ENCODE results near the gene NEK6.
A peak's percentile ranks its signal among the peaks of the same experiment; 100 is the strongest.

The NEK6 gene

GRCh38 chr9:124257844-124258606 lies at the start of gene NEK6:
Gene NEK6 (plus strand): TSS chr9:124257949. CDS start chr9:124301965, 44,016 bp downstream.
- peak; percentile 64 for DNase-seq (ENCODE audit: low read depth)

- no peak for DNase-seq (ENCODE audit: low read depth)
These were observed 49.2 kb upstream of the NEK6 start for GRCh38 chr9:124208571-124208970.

GRCh38 chr9:124209279-124209678 lies 48.5 kb upstream of the NEK6 start:
- DNase-seq (ENCODE audit: low read depth) = no peak

- DNase-seq (ENCODE audit: low read depth) = no peak
These were observed 48.0 kb upstream of the NEK6 start for GRCh38 chr9:124209774-124210173.

- DNase-seq (ENCODE audit: low read depth) = no peak
These were observed 47.1 kb upstream of the NEK6 start for GRCh38 chr9:124210697-124211096.

GRCh38 chr9:124212381-124213050 lies 45.2 kb upstream of the NEK6 start:
- DNase-seq (ENCODE audit: low read depth) = peak; percentile 22

- no peak for DNase-seq (ENCODE audit: low read depth)
These were observed 44.4 kb upstream of the NEK6 start for GRCh38 chr9:124213396-124213795.

- DNase-seq (ENCODE audit: low read depth) = no peak
These were observed 43.6 kb upstream of the NEK6 start for GRCh38 chr9:124214116-124214515.

- DNase-seq (ENCODE audit: low read depth) = no peak
These were observed 43.0 kb upstream of the NEK6 start for GRCh38 chr9:124214596-124215367.

GRCh38 chr9:124215368-124215910 lies 42.3 kb upstream of the NEK6 start:
- no peak for DNase-seq (ENCODE audit: low read depth)

GRCh38 chr9:124215956-124216355 lies 41.8 kb upstream of the NEK6 start:
- DNase-seq (ENCODE audit: low read depth) = no peak

- no peak for DNase-seq (ENCODE audit: low read depth)
These were observed 41.1 kb upstream of the NEK6 start for GRCh38 chr9:124216474-124217176.

GRCh38 chr9:124217836-124218437 lies 39.8 kb upstream of the NEK6 start:
- no peak for DNase-seq (ENCODE audit: low read depth)

- peak; percentile 18 for DNase-seq (ENCODE audit: low read depth)
These were observed 39.2 kb upstream of the NEK6 start for GRCh38 chr9:124218438-124218982.

GRCh38 chr9:124218987-124219461 lies 38.7 kb upstream of the NEK6 start:
- no peak for DNase-seq (ENCODE audit: low read depth)

GRCh38 chr9:124220946-124221451 lies 36.8 kb upstream of the NEK6 start:
- peak; percentile 5 for DNase-seq (ENCODE audit: low read depth)

- no peak for DNase-seq (ENCODE audit: low read depth)
These were observed 36.1 kb upstream of the NEK6 start for GRCh38 chr9:124221676-124222075.

GRCh38 chr9:124222109-124222508 lies 35.6 kb upstream of the NEK6 start:
- DNase-seq (ENCODE audit: low read depth) = no peak

- peak; percentile 27 for DNase-seq (ENCODE audit: low read depth)
These were observed 34.6 kb upstream of the NEK6 start for GRCh38 chr9:124222918-124223720.

- no peak for DNase-seq (ENCODE audit: low read depth)
These were observed 31.8 kb upstream of the NEK6 start for GRCh38 chr9:124225945-124226344.
